ENCODE results near the gene POU3F3.

GRCh38 chr2:104874230-104874629, 20.3 kb downstream of the POU3F3 start:
- TF ChIP-seq CTCF (IDR thresholded peaks at IDR 0.05): no peak
- TF ChIP-seq POLR2A (IDR thresholded peaks at IDR 0.05): no peak

Data from adrenal gland (tissue), 5 donors.